Activated naive CD4-positive, alpha-beta T cell treated with anti-CD3 and anti-CD28 coated beads, Interleukin-2, amount 50 U/mL, for 16 hours (primary cell): Measurements from ENCODE around the gene TP53RK.

Experiments used
- DNase-seq: peaks from one replicate; pipeline ENCODE4 v3.0.0-alpha.2; 2020

Gene TP53RK

DNA sequence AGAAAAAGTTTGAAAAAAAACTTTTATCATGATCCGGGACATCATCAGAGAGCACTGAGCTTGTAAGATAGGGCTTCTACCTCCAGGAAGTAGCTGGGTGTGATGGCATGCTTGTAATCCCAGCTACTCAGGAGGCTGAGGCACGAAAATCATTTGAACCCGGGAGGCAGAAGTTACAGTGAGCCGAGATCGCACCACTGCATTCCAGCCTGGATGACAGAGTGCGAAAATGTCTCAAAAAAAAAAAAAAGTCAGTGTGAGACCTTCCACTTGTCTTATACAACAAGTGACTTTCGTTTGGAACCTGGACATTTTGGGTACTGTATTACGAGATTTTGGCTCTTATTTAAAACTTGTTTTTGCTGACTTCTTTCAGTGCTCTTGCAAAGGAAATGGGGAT lies 32.1 kb downstream of the TP53RK start:
- no peak for DNase-seq

DNA sequence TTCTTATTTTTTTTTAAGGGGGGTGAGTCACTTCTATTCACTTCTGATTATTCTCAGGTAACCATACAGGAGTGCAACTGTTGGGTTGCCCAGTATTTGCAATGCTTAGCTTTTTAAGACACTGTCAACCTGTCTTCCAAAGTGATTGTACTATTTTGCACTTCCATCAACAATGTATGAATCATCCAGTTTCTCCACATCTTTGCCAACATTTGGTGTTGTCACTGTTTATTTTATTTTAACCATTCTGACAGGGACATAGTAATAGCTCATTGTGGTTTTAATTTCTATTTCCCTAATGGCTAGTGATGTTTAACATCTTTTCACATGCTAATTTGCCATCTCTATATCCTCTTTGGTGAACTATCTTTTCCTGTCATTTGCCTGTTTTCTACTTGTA lies 36.5 kb downstream of the TP53RK start:
- no peak for DNase-seq

DNA sequence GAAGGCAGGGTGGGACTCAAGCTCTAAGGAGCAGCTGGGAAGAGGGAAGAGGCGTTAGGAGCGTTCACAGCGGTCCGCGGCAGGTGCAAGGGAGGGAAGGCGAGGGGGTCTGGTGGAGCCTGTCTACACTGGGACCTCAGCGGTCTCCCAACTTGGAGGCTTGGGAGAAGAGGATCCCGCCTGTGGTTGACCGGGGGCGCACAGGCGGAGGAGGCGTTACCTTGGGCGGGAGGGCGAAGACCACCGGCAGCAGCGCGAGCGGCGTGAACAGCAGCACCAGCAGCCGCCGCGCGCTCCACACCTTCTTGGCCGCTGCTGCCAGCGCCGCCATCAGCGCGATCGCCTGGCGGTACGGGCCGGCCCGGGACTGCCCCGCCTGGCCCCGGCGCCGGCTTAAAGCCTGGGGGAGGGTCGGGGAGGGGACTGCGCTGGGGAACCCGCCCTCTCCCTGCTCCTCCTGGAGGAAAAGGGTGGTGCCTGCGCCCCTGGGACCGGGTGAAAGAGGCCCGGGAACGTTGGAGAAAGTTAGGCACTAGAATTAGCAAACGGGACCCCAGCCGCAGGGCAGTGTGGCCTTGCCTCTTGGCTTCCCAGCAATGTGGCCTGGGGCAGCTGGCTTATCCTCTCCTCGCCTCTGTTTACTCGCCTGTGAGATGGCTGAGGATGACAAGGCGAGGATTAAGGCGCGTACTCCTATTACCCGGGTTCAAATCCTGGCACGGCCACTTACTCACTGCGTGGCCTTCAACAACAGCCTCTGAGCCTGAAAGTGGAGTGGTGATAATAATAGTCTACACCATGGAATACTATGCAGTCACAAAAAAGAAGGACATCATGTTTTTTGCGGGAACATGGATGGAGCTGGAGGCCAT lies 37.9 kb downstream of the TP53RK start, which contains the start of gene SLC13A3:
Gene SLC13A3 (minus strand): TSS at position 369 of the 872 bp plus-strand sequence. CDS start 38 bp downstream, at position 331.
- no peak for DNase-seq

DNA sequence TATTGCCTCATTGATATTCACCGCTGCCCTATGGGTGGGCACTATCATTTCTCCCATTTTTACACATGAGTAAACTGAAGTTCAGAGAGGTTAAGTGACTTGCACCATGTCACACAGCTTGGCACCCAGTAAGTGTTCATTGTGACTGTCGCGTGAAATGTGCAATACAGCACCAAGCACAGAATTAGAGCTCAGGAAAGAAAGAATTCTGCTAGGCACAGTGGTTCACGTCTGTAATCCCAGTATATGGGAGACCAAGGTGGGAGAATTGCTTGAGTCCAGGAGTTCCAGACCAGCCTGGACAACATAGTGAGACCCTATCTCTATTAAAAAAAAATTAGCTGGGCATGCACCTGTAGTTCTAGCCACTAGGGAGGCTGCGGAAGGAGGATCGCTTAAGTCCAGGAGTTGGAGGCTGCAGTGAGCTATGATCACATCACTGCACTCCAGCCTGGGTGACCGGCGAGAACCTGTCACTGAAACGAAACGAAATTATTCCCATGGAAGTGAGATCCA lies 38.6 kb downstream of the TP53RK start:
- DNase-seq: no peak

DNA sequence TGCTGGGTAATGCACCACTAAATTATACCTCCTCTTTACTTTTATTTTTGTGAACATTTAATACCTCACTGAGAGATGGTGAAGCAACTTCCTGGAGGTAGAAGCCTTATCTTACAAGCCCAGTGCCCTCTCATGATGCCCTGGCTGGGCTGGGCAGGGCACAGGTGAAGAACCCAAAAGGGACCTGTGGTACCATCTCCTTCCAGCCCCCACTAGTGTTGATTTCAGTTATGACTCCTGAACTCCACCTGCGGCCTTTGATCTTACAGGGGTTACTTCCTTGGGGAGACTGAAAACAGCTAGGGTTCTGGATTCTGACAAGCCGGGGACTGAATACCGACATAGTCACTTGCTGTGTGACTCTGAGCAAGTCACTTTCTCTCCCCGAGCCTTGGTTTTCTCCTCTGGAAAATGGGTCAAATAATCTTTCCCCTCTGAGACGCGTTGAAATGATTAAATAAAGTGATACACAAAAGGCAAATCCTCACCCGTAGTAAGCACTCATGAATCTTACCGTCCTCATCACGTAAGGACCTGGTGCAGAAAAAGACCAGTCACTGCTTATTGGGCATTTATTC lies 39.2 kb downstream of the TP53RK start:
- DNase-seq: no peak

DNA sequence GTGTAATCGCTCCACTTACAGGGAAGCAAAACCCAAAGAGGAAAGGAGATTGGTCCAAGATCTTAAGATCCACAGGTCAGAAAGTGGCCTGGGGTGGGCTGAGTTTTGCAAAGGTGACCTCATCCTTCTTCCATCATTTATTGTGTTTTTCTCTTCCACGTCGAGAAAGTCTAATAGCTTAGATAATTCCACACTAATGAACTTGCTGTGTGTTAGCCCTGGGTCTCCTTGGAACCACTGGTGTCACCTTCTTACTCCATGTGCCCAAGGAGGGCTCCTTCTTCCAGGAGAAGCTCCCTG lies 39.6 kb downstream of the TP53RK start:
- no peak for DNase-seq

DNA sequence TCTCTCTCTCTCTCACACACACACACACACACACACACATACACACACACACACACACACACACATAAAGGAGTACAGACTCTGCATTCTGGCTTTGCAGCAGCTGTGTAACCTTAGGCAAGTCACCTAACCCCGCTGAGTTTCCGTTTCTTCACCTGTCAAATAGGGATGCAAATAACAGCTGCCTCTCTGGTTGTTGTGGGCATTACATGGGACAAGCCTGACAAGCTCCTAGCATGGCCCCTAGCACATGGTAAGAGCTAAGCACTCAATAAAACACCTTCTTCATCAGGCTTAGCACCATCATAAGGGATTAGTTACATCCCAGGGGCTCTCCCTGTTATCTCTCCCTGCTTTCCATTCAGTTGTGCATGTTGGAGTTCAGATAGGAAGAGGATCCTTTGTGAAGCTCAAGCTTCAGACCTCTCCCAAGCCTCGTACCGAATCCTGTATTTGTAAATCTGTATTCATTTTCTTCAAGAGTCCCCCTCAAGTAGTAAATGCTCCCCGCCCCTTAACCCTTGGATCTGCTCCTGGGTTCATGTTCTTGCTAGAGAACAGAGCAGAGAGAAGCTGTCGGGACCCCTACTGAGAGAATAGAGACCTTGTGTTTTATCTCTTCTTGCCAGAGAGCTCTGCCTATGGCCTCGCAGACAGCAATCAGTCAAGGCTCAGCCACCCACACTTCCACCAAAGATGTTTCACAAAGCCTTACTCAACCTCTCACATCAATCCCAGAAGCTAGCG lies 40.2 kb downstream of the TP53RK start:
- no peak for DNase-seq

DNA sequence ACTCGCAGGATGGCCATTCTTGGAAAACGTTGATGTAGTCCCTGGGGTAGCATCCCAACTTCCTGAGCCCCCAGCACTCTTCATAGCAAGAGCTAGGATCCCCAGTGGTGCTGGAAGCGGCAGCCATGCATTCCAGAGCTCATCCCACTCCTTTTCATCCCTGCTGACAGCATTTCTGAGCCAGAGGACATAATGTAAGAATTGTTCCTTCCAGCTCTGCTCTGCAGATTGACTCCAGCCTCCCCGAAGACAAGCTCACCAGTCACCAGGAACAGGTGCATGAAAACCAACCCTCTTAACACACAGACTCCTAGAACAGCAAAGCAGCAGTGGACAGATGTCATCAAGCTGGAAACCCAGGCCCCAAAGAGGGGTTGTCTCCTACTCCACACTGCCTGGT lies 41.8 kb downstream of the TP53RK start:
- no peak for DNase-seq

DNA sequence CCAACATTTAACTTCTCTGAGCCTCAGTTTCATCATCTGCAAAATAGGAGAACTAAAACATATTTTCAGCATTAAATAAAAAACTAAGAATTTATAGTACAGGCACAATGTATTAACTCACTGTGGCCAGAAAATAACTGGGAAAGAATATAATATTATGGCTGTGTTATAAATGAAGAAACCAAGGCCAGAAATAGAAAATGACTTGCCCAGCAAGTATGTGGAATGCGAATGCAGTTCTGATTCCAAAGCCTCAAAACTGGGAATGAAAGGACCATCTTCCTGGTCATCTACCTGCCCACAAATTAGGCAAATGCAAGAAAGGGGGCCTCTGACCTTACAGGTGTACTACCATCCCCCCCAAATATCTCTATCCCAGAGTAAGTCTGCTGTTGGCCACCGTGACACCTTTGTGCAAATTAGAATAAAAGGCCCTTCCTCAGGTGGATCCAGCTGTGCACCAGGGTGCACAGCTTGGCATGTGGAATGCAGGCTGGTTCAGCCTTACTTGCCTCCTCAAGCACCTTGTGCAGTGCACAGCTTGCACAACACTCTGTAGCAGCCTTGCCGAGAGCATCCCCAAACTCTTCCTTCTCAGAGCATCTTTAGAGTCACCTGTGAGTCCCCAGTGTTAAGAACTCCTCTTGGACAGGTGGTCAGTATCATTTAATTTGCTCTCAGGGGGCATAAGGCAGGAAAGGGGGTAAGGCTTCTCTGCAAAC lies 42.4 kb downstream of the TP53RK start:
- DNase-seq: no peak

DNA sequence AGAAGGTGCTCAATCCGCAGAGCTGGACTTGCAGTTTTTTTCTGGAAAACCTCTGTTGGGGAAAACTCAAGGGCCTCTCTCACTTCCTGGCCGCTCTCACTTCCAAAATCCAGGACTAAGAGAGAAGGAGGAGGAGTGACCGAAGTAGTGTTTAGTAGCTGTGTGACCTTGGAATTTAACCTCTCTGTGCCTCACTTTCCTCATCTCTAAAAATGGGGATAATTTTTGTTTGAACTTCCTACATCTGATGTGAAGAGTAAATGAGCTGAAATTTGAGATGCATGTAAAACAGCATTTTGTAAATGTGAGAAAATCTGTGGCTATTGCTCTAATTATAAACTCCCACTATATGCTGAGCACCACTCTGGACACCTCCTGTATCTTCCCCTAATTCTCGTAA lies 43.1 kb downstream of the TP53RK start:
- no peak for DNase-seq

DNA sequence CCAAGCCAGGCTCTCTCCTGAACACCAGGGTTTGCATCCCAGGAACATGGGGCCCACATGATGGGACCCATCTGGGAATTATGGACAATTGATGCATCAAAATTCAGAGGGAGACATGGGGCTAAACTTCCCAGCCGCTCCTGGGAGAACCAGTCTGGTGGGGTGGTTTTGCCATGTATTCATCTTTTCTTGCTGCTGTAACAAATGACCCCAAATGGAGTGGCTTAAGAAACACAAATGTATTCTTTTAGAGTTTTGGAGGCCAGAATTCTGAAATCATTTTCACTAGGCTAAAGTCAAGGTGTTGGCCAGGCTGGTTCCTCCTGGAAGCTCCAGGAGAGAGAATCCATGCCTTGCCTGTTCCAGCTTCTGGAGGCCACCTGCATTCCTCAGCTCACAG lies 44.5 kb downstream of the TP53RK start:
- DNase-seq: no peak

DNA sequence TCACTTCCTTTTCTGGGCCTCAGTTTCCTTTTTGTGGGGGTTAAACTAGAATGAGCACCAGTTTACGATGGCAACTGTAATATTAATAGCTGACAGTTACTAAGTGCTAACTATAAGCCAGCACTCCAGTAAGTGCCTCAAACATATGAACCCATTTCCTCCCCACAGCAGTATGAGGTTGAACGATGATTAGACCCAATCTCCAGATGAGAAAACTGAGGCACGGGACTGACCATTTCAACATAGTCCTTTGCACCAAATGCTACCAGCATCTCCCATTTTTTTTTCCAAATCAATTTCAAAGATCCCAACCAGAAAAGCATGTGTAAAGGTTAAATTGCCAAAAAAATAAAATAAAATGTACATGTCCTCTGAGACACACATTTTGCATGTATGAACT lies 45.1 kb downstream of the TP53RK start:
- DNase-seq: no peak

DNA sequence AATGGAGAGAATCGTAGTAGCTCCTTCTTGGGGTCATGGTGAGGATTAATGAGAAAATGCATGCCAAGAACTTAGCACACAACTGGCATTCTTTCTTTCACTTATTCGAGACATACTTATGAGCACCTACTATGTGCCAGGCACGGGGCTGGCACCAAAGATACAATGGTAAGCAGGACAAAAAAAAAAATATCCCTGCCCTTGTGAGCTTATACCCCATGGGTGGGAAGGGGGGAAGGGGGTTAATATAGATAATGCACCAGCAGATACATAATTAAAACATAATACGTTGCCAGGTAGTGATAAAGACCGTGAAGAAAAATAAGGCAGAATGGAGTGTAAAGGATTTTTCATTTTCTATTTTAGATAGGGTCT lies 46.3 kb downstream of the TP53RK start:
- no peak for DNase-seq

DNA sequence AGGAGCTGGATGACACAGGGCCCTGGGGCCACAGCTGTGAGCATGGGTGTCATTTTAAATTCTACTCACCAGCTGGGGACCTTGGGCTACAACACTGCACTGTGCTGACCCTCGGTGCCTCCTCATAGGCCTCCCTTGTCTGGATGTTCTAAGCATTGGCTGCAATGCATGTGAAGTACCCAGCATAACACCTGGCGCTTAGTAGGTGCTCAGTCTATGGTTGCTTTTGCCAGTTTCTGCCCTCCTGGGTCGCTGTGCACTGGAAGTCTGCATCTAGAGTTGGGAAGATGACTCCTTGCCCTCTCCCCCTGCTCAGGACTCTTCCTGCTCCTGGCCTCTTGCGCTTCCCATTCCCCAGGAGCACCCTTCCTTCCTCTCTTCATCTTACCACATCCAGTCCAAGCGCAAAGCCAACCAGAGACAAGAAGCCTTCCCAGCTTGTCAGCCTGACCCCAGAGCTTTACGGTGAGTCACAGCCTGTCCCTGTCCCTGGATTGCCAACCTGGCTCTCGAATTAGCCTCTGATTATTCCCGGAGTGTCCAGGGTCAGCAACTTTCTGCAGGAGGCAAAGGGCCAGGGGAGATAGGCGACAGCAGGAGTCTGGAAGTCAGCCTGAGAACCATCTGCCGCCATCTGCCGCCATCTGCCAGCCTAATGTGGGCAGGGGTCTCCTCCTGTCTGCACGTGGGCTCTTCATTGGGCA lies 46.8 kb downstream of the TP53RK start:
- DNase-seq: no peak

DNA sequence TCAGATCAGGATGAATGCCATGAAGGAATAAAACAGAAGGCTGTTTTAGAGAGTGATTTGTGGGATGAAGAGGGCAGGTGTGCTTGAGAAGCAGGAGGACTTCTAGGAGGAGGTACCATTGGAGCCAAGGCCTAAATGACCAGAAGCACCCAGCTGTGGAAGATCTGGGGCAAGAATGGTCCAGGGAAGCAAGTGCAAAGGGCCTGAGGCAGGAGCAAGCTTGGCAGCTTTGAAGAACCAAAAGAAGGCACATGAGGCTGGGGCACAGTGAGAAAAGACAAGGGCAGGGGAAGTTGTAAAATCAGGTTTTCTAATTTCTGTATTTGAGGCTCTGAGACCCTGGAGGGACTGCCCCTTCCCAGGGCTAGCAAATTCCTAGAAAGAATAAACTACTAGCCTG lies 47.8 kb downstream of the TP53RK start:
- DNase-seq: no peak

DNA sequence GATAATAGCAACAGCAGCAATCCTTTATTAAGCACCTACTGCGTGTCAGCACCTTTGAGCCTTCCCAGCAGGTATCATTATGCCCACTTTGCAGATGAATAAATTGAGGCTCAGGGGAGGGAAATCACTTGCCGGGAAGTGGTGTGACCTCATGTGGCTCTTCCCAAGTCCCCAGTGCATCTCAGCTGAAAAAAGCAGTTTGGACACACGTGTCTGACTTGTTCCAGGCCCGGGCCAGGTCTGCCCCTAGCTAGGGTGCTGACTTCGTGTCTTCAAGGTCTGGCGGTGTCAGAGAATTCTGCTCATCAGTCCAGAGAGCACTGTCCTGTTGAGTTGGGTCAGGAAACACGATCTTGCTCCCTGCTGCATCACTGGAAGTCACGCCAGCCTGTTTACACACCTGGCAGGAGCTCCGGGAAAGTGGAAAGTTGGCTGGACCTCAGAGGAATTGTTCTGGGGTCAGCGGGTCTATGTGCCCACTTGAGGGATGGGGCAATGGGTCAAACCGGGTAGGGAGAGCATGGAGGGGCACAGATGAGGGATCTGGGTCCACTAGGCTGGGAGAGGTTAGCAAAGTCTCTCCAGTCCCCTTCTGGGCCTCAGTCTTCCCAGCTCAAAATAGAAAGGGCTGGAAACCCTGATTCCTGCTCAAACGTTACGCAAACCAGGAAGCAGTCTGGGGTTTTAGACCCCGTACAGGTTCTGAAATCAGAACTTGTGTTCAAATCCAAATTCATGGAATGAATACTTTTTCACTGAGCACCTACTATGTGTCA lies 48.5 kb downstream of the TP53RK start:
- no peak for DNase-seq

DNA sequence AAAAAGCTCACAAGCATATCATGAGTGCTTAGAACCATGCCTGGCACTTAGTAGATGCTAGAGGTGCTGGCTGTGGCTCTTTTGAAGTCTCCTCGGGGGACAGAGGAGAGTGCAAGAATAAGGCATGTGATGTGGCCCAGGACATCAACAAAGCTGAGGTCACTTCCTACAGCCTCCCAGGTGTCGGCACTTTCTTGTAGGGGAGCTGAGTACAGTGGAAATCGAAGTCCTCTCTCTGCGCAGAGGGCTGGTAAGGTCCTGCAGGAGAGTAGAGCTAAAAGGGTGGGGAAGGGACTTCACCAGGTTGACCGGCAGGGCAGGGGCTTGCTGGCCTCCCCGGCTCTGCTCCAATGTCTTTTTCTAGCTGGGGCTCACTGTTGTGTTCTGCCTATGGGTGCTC lies 49.2 kb downstream of the TP53RK start:
- no peak for DNase-seq

DNA sequence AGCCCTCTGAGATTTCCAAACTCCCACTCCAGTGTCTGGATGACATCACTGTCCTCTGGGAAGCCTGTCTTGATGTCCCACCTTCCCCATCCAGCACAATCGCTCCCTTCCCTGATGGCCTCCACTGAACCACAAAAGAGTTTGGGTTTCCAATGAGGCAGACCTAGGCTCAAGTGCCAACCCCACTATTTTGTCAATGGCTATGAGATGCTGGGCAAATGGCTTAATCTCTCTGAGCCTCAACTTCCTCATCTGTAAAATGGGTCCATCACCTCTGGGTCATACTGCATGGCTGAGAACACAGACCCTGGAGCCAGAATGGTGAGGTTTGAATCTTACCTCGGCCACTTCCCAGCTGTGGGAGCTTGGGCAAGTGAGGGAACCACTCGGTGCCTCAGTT lies 49.7 kb downstream of the TP53RK start:
- DNase-seq: no peak

DNA sequence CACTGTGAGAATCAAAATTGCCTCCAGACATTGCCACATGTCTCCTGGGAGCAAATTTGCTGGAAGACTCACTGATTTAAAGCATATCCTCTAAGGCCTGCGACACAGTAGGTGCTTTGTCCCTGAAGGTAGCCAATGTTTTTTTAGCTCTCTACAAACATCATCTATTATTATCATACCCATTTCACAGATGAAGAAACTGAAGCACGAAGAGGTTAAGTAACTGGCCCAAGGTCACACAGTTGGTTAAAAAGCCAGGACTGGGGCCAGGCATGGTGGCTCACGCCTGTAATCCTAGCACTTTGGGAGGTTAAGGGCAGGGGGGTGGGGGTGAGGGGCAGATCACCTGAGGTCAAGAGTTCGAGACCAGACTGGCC lies 50.4 kb downstream of the TP53RK start:
- no peak for DNase-seq

DNA sequence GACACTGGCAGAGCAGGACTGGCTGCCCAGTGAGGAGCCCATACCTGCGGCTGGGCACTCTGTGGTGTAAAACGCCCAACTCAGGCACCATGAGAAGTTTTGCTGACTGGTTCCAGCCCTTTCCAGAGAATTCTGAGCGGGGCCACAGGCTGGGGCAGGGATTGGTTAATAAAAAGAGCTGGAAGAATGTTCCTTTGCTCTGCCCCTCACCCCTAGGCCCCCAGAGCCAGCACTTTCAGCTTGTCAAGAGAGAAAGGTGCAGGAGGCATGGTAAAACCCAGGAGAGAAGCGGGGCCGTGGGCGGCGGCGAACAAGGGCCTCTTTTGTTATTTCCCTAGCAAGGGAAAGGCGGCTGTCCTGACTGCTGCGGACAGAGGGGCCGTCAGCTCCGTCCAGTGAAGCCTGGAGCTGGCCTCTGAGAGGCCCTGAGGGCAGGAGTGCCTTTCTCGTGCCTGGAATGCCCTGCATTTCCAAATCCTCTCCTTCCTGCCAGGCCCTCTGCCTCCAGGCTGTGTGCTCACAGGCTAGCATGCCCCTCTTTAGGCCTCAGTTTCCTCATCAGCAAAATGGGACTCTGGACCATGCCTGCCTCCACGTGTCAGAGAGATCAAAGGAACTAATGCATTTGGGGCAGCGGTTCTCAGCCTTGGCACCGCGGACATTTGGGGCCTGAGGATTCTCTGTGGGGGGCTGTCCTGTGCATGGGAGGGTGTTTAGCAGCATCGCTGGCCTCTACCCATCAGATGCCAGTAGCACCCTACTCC lies 50.9 kb downstream of the TP53RK start:
- no peak for DNase-seq
